Ramos (cell line): ENCODE data around the gene RPL37A.

ENCODE experiments used
- in situ Hi-C: fragments of 300-500 bp; cut with MboI; formaldehyde crosslinking; loops from one replicate; pipeline ENCODE4 v1.14.3; 2022; ENCODE audit warnings: low sequenced_read_pairs; ENCODE audit not compliant: unreplicated experiment

RPL37A gene

DNA sequence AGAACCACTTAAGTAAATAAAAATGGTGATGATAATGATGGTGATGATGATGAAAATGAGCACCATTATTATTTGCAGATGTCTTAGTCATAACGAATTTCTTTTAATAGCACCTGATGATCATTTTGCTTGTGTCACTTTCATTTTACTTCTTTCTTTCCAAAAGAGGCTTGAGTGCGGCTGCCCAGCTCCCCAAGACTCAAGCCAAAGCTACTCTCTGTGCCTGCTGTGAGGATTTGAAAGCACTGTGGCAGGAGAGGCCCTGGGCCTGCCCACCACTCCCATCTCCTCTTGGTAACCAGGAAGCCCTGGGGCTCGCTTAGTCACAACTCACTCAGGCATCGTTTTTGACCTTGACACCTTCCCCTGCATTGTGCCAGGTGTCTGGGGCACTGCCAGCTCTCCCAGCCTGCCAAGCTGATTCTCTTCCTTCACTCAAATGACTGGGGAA is 41.2 kb downstream of the RPL37A start:
- in situ Hi-C loops: no loop called here

DNA sequence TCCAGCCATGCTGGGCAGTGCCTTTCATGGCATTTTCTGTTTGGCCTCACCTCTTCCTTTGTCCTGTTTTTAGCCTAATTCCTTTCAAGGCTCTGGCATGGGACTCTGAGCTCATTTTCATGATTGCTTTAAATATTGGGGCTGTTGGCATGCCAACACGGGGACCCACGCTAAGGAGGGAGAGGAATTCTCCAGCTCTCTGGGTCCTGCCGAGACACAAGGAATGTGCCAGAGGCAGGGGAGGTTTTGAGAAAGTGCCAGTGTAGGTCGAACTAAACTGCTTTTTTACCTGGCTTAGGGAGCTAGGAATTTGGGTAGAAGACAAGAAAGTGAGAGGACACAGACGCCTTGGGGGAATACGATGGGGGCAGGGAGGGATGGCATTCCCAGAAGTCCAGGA is 42.3 kb downstream of the RPL37A start:
- in situ Hi-C loops: no loop called here

DNA sequence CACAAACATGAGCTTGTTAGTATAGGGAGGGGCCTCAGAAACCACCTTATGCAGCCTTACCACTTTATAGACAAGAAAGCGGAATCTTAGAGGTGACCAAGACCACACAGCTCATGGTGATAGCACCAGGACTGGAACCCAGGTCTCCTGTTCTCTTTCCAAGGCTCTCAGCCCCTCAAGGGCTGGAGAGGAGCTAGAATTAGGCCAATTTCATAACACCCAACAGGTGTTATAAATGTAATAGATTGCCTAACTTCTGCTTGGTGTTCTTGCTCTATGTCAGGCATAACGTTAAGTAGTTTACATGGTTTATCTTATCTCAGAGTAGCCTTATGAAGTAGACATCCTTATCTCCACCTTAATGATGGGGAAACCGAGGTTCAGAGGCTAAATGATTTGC is 42.9 kb downstream of the RPL37A start:
- in situ Hi-C loops: no loop called here

DNA sequence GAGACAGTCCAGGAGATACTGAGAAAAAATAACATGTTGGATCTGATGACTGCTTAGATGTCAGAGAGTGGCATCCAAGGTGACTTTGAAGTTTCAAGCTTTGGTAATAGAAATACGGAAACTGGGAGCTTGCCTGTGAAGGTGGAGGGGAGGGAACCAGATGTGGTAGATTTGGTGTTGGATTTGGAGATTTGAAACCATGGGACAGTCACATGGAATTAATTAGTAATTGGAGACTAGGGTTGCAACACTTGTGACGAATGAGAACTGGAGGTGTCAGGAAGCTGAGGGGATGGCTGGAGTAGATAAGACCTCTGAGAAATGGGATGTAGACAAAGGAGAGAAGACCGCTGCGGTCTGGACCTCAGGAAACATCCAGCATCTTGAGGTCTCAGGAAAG is 46.7 kb downstream of the RPL37A start:
- in situ Hi-C loops: no loop called here

DNA sequence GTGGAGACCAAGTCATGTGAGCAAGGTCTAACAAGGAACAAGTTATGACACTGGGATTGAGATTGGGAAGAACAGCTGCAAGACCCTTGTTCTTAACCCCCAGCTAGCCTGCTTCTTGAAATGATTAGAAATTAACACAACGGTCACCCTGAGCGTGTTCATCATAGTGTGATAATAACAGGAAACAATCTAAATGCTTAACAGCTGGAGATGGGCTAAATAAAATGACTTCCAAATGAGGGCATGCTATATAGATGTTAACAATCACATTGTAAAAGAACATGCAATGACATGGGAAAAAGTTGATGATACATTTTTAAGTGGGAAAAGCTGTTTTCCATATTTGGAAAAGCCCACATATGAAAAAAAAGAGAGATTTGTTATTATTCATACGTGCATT is 47.6 kb downstream of the RPL37A start:
- in situ Hi-C loops: no loop called here

DNA sequence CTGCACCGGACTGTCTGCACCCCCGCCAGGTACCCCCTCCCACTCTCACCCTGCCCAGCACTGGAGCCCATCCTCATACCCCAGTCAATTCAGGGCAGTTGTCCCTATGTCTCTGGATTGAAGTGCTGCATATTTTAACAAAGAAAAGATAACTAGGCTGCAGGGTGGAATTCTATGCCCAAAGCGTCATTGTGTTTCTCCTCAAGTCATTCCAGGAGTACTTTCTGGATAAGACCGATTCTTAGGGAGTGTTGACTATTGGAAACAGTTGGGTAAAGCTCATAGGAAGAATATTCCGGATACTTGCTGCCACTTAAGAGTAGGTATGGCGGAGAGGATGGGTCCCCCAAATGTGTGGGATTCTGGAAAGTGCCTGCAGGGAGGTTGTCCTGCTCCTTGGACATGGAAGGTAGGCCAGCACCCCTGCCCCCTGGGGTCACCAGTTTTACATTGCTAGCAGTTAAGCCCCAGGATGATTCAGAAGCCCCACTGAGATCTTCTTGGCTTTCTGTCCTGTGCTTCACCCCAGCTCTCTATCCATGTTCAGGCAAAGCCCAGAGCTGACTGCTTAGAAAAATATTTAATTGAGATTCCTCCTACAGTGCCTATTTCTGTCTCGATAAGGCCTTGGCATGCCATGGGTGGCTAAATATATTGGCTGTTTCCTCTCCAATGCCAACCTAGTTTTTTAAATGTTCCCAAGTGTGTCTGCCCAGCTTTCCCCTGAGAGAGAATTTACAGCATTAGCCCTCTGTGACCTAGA is 48.2 kb downstream of the RPL37A start:
- in situ Hi-C loops: no loop called here

DNA sequence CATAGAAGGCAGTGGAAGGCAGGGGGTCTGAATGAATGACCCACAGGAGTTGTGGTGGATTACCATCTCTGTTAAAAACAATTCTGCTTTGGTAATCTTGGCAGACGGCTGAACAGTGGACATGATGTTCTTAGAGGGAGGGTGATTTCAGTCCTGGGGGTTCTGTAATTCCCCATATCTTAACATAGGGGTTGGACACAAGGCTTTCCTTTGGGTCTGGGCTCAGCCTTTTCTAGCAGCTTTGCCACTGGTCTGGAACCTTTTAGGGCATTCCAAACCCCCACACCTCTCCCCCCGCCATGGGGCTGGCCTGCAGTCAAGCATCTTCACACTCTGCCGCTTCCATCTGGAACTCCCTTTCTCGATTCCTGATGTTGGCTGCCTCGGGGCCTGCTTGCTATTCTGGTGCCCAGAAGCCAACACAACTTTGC is 50.3 kb downstream of the RPL37A start:
- in situ Hi-C loops: no loop called here

DNA sequence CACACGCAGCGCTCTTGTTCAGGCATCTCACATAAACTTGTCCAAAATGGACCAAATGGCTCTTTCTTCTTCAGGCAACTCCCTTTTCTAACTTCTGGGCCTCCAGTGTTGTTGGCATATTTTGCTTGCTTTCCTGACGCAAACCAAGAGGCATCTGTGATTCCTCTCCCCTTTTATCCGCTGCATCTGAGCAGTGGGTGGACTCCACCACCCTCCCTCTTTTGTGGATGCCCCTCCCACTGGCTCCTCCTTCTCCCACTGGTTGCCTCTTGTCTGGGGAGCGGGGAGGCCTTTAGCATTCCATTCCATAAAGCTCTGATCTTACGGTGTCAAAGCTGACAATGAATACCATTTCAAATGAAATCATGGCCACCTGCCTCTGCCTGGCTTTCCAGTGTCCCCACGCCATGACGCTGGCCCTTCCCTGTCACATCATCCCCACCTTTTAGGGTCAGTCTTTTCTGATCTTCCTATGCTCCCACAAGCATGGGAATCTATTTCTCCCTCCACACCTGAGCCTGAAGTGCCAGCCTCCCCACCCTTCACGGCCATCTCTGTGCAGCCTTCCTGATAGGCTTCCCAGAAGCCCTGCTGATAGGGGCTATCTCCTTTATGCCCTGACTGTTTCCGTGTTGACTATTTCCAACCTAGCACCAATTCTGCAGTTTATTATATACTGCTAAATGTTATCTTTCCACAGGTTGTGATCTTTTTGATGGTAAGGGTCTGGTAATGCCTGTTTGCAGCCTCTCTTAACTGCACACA is 51.5 kb downstream of the RPL37A start:
- in situ Hi-C loops: no loop called here

DNA sequence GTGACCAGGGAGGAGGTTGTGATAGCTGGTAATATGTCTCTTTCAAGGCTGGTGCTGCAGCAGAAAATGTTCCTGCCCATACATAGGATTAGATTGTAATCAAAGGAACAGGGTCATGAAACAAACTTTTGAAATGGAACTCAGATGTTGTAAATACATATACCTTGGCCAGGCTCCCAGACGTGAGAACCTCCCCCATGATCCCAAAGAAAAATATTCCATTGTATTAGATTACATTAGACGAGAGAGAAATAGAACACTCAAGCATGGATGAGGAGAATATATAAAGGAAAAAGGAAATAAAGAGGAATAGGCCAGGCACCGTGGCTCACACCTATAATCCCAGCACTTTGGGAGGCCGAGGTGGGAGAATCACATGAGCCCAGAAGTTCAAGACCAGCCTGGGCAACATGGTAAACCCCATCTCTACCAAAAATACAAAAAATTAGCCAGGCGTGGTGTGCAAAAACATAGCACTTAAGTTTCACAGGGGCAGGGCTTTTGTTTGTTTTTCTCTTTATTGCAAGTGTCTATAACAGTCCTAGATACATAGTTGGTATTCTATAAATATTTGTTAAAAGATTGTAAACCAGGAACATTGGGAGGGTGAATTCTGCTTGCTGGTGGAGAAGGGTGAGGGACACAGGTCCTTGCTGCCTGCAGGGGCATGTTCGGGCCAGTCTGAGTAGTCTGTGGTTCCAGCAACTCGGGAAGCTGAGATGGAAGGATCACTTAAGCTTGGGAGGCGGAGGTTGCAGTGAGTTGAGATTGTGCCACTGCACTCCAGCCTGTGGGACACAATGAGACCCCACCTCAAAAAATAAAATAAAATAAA is 52.8 kb downstream of the RPL37A start:
- in situ Hi-C loops: no loop called here

DNA sequence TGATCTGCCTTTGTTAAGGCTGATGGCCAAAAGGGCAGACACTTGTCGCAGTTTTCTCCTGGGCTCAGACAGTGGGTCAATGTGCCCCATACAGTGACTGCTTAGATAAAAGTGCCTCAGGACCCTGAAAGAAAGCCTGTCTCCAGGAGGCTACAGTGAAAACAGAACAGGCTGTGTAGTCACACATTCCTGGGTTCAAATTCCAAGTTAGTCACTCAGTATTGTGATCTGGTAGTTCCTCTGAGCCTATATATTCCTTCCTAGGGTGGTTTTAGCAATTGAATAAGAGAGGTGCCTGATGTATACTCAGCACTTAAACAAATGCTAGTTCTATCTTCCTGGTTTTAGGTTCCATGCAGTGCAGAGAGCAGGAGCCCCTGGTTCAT is 54.4 kb downstream of the RPL37A start:
- in situ Hi-C loops: no loop called here
